GM10248 (cell line): ENCODE measurements around the gene KLRF2.

Experiments
- CTCF ChIA-PET: fragments of 300-600 bp; sonication (Branson Sonifier 250); formaldehyde crosslinking; extraction: SDS; loops from one replicate; lab custom pipeline; 2021; ENCODE audit warnings: antibody characterized with exemption; lab: Yijun Ruan, JAX
- POLR2A ChIA-PET: fragments of 350-650 bp; sonication (Branson Sonifier 250); formaldehyde crosslinking; extraction: SDS; loops from one replicate; lab custom pipeline; 2020; ENCODE audit warnings: antibody characterized with exemption; lab: Yijun Ruan, JAX
- DNase-seq: peaks from one replicate; pipeline ENCODE4 v3.0.0; 2012; ENCODE audit errors: extremely low spot score
- TF ChIP-seq, protein P1 (sequence below): IDR thresholded peaks from 2 replicates; pipeline ENCODE4 v1.5.1; 2012; ENCODE audit warnings: mild to moderate bottlenecking, low read depth; ENCODE audit errors: extremely low read depth, missing control alignments, control extremely low read depth

The KLRF2 gene

DNA sequence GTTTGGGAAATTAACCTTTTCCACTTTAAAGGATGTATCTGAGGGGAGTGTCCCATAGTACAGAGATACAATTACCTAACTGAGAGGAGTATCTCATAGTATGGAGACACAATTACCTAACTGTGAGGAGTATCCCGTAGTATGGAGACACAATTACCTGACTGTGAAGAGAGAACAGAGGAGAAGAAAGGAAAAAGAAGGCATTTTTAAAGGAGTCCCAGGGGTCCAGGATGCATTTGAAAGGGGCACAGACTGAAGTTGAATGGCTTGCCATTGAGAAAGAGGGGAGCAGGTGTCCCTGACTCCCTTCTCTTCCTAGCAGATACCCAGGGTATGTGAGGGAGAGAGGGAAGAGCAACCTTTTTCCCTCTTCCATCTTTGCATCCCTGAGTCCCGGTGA is 17.9 kb downstream of the KLRF2 start:
- TF ChIP-seq, protein P1, sequence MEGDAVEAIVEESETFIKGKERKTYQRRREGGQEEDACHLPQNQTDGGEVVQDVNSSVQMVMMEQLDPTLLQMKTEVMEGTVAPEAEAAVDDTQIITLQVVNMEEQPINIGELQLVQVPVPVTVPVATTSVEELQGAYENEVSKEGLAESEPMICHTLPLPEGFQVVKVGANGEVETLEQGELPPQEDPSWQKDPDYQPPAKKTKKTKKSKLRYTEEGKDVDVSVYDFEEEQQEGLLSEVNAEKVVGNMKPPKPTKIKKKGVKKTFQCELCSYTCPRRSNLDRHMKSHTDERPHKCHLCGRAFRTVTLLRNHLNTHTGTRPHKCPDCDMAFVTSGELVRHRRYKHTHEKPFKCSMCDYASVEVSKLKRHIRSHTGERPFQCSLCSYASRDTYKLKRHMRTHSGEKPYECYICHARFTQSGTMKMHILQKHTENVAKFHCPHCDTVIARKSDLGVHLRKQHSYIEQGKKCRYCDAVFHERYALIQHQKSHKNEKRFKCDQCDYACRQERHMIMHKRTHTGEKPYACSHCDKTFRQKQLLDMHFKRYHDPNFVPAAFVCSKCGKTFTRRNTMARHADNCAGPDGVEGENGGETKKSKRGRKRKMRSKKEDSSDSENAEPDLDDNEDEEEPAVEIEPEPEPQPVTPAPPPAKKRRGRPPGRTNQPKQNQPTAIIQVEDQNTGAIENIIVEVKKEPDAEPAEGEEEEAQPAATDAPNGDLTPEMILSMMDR: no peak
- ChIA-PET POLR2A (no interaction called here), CTCF (no interaction called here)
- no peak for DNase-seq

DNA sequence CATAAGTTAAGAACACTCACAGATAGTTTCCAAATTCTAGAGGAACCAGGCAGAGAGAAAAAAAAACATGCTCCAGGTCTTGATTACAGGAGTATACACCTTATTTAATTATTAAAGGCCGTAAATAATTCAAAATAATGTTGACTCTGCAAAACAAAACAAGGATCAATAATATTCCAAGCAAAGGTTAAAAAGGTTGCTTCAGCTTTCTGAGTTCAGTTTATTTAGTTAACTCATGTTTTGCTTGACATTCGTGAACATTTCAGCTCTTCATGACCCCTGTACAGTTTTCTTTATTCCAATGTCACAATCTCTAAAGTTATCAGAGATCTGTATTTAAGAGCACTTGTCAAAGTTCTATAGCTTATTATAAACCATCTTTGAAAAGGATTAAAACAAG is 19.6 kb downstream of the KLRF2 start:
- CTCF ChIA-PET: interaction anchor here (1.0 to 1.4 kb wide), 2 partner anchors 29 to 71 kb away, joined by 3 read pairs; no protein-coding TSS in a partner anchor
- no peak for DNase-seq
- POLR2A ChIA-PET: no interaction called here
- TF ChIP-seq, protein P1: no peak

DNA sequence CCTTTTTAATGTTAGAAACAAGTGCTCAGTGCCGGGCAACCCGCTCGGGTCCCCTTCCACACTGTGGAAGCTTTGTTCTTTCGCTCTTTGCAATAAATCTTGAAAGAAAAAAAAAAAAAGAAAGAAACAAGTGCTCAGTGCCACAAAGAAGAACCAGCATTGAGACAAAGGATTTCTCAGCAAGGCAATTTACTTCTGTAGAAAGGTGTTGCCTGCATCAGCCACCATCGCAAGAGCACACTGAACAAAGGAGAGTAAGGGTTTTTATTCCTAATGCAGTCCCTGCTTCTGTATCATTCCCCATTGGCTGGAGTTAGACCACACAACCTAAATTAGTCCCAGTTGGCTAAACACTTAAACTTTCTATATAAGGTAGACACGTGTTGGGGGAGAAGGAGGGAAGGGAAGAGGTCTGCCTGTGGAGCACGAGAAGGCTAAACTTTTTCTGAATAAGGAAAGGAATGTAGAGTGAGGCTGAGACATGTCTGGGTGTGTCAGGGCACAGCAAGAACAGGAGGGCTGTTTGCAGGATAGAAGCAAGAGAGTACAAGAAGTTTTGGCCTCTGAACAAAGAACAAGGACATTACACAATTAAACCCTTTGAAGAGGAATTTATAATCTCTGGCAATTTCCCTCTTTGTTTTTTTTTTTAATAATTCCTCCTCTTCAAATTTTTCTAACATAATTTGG is 21.4 kb downstream of the KLRF2 start:
- CTCF ChIA-PET: no interaction called here
- no peak for DNase-seq

DNA sequence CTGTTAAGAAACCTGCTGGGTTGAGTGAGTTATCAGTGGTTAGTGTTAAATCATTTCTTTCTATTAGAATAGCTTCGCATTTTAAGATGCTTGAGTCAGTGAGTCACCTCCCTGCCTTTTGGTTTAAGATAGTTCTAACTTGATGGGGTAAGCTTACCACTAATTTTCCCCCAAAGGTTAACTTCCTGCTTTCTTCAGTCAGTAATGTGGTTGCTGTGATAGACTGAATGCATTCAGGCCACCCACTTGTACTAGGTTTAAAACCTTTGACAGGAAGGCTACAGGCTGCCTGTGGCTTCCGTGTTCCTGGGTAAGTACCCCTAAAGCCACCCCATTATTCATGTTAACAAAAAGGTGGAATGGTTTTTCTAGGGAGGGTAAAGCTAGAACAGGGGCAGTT is 25.6 kb downstream of the KLRF2 start:
- TF ChIP-seq, protein P1: no peak
- CTCF ChIA-PET: interaction anchor here (0.6 to 5.1 kb wide), 3 partner anchors 9 to 156 kb away, joined by 3 to 19 read pairs (median 5); no protein-coding TSS in a partner anchor

More for the DNA sequence above, 21.4 kb downstream of the KLRF2 start:
- TF ChIP-seq, protein P1: no peak
- POLR2A ChIA-PET: no interaction called here

DNA sequence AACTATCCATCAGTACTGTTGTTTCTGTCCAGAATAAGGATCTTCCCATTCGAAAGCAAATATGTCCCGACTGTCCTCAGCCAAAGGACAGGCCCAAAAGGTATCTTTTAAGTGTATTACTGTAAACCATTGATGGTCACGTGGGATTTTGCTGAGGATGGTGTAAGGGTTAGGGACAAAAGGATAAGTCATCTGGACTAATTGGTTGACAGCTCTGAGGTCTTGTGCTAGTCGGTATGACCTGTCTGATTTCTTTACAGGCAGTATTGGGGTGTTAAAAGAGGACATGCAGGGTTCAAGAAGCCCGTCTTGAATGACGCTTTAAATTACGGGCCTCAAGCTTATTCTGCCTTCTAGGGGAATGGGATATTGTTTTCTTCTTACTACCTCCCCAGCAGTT is 26.5 kb downstream of the KLRF2 start:
- POLR2A ChIA-PET: no interaction called here
- TF ChIP-seq, protein P1: no peak
- CTCF ChIA-PET: interaction anchor here (5.1 kb wide), 1 partner anchor 13 kb away, joined by 19 read pairs; no protein-coding TSS in a partner anchor
- no peak for DNase-seq

More for the DNA sequence above, 25.6 kb downstream of the KLRF2 start:
- POLR2A ChIA-PET: no interaction called here
- no peak for DNase-seq

DNA sequence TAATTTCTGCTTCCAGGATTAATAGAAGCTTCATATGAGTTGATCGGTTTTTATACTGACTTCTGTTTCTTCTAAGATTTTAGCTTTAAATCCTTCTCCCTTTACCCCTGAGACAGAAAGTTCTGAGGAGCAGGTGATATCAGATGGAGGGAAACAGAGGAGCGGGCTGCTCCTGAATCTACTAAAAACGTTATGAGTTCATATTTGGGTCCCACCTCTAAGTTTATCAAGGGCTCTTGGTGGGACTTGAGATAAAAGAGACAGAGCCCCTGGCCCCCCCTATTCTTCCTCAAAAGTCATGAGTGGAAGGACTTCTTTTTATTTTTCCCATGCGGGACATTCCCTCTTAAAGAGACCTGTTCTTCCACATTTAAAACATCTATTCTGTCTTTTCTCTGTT is 27.1 kb downstream of the KLRF2 start:
- TF ChIP-seq, protein P1: no peak
- DNase-seq: no peak
- CTCF ChIA-PET: interaction anchor here (5.1 kb wide), 1 partner anchor 13 kb away, joined by 19 read pairs; no protein-coding TSS in a partner anchor
- POLR2A ChIA-PET: no interaction called here
